ENCODE measurements around the gene ASB4.
A peak's percentile ranks its signal among the peaks of the same experiment; 100 is the strongest.
"Not testable (repeated sequence)": the region's sequence is repeated elsewhere in the genome, so short reads cannot be mapped to it uniquely, and the experiment has no call there.

ASB4 gene

GRCh38 chr7:95501261-95501832 lies 15.6 kb downstream of the ASB4 start:
- Mint-ChIP-seq H3K9me3 (peaks cover 3% of the 10 kb centered on the region), H3K27ac (peak overlapping the region; percentile 86), H3K4me3 (peak overlapping the region; percentile 2), H3K36me3 (ENCODE audit: low read depth) (no peaks in the 10 kb centered on the region), H3K27me3 (ENCODE audit: low read depth, poor library complexity) (peaks cover 4% of the 10 kb centered on the region), H3K4me1 (peaks cover 58% of the 10 kb centered on the region)
- no peak for DNase-seq
- no peak for TF ChIP-seq CTCF (IDR thresholded peaks at IDR 0.05)

- Mint-ChIP-seq H3K4me1 (peaks cover 58% of the 10 kb centered on the region), H3K27ac (no peak overlapping the region), H3K9me3 (no peaks in the 10 kb centered on the region), H3K27me3 (ENCODE audit: low read depth, poor library complexity) (peaks cover 4% of the 10 kb centered on the region), H3K4me3 (no peak overlapping the region), H3K36me3 (ENCODE audit: low read depth) (no peaks in the 10 kb centered on the region)
- DNase-seq: no peak
- no peak for TF ChIP-seq CTCF (IDR thresholded peaks at IDR 0.05)
These were observed 16.7 kb downstream of the ASB4 start for GRCh38 chr7:95502403-95502802.

GRCh38 chr7:95503271-95504131 lies 17.8 kb downstream of the ASB4 start:
- Mint-ChIP-seq H3K4me1 (peaks cover 58% of the 10 kb centered on the region), H3K4me3 (peak overlapping the region; percentile 8), H3K27me3 (ENCODE audit: low read depth, poor library complexity) (peaks cover 4% of the 10 kb centered on the region), H3K27ac (no peak overlapping the region), H3K9me3 (no peaks in the 10 kb centered on the region), H3K36me3 (ENCODE audit: low read depth) (no peaks in the 10 kb centered on the region)
- DNase-seq: no peak
- TF ChIP-seq CTCF (IDR thresholded peaks at IDR 0.05): no peak

- H3K36me3 Mint-ChIP-seq (ENCODE audit: low read depth); H3K27me3 Mint-ChIP-seq (ENCODE audit: low read depth, poor library complexity); H3K4me3 Mint-ChIP-seq; H3K27ac Mint-ChIP-seq; DNase-seq; H3K9me3 Mint-ChIP-seq: not testable (repeated sequence)
- H3K4me1 Mint-ChIP-seq: peaks cover 56% of the 10 kb centered on the region
These were observed 18.4 kb downstream of the ASB4 start for GRCh38 chr7:95504132-95504588.

- Mint-ChIP-seq H3K4me1 (peaks cover 20% of the 10 kb centered on the region), H3K9me3 (no peaks in the 10 kb centered on the region), H3K27me3 (ENCODE audit: low read depth, poor library complexity) (no peaks in the 10 kb centered on the region), H3K36me3 (ENCODE audit: low read depth) (no peaks in the 10 kb centered on the region), H3K4me3 (no peak overlapping the region), H3K27ac (no peak overlapping the region)
- no peak for TF ChIP-seq CTCF (IDR thresholded peaks at IDR 0.05)
- DNase-seq: no peak
These were observed 23.0 kb downstream of the ASB4 start for GRCh38 chr7:95508780-95509179.

- DNase-seq: peak; percentile 66
- TF ChIP-seq CTCF (IDR thresholded peaks at IDR 0.05): no peak
- no peaks in the 10 kb centered on the region for H3K9me3 Mint-ChIP-seq
- no peak overlapping the region for H3K27ac Mint-ChIP-seq
- H3K4me1 Mint-ChIP-seq: peaks cover 16% of the 10 kb centered on the region
- no peak overlapping the region for H3K4me3 Mint-ChIP-seq
- no peaks in the 10 kb centered on the region for H3K36me3 Mint-ChIP-seq (ENCODE audit: low read depth)
- H3K27me3 Mint-ChIP-seq (ENCODE audit: low read depth, poor library complexity): no peaks in the 10 kb centered on the region
These were observed 23.5 kb downstream of the ASB4 start for GRCh38 chr7:95509199-95509598.
